Fibroblast of lung (primary cell): ENCODE data around the gene KLHL8. TPM values are rescaled to one million over a fixed set of nuclear protein-coding genes. Genes with fewer than 3 reads are reported as not detected.

ENCODE experiments used
- DNase-seq, 2 donors: peaks; one replicate each; pipeline versions ENCODE4 v3.0.0 to v3.0.0-alpha.2; 2010; ENCODE audit warnings: low read depth in 2 of 2
- H2AFZ ChIP-seq: 2 replicates; pipeline ENCODE4 v1.5.1; 2012; ENCODE audit warnings: low read length, control low read depth, inconsistent platforms
- H3K27ac ChIP-seq: 2 replicates; pipeline ENCODE4 v1.5.1; 2011; ENCODE audit warnings: low read length, control low read depth; ENCODE audit not compliant: insufficient read depth
- H3K27me3 ChIP-seq: 2 replicates; pipeline ENCODE4 v1.5.1; 2011; ENCODE audit warnings: mild to moderate bottlenecking, low read length; ENCODE audit not compliant: control insufficient read depth, insufficient read depth
- H3K36me3 ChIP-seq: 2 replicates; pipeline ENCODE4 v1.5.1; 2011; ENCODE audit warnings: low read length; ENCODE audit not compliant: control insufficient read depth, insufficient read depth
- H3K4me1 ChIP-seq: 2 replicates; pipeline ENCODE4 v1.5.1; 2011; ENCODE audit warnings: low read length; ENCODE audit not compliant: control insufficient read depth, insufficient read depth; ENCODE audit errors: extremely low read depth
- H3K4me2 ChIP-seq: 2 replicates; pipeline ENCODE4 v1.5.1; 2011; ENCODE audit warnings: low read length, control low read depth; ENCODE audit not compliant: insufficient read depth; ENCODE audit errors: extremely low read depth
- H3K4me3 ChIP-seq, 4 experiments: fragments of 200-600 bp in 1 of 4; sonication (generic) in 1 of 4; replicated peaks in 1 of 4; 2 replicates each; pipeline ENCODE4 v1.5.1; 2011 to 2016; ENCODE audit warnings: low read length in 4 of 4, low read depth in 3 of 4, mild to moderate bottlenecking in 3 of 4, control low read depth in 2 of 4, inconsistent platforms in 1 of 4, mixed read lengths in 1 of 4; ENCODE audit not compliant: insufficient read depth in 1 of 4; ENCODE audit errors: control extremely low read depth in 1 of 4
- H3K79me2 ChIP-seq: 2 replicates; pipeline ENCODE4 v1.5.1; 2012; ENCODE audit warnings: mild to moderate bottlenecking, low read length, inconsistent platforms; ENCODE audit not compliant: control insufficient read depth, insufficient read depth
- H3K9ac ChIP-seq: 2 replicates; pipeline ENCODE4 v1.5.1; 2011; ENCODE audit warnings: mild to moderate bottlenecking, low read length, control low read depth; ENCODE audit not compliant: insufficient read depth
- H3K9me3 ChIP-seq: 2 replicates; pipeline ENCODE4 v1.5.1; 2012; ENCODE audit warnings: low read depth, low read length; ENCODE audit not compliant: control insufficient read depth, insufficient read depth
- H4K20me1 ChIP-seq: 2 replicates; pipeline ENCODE4 v1.5.1; 2011; ENCODE audit warnings: low read length; ENCODE audit not compliant: control insufficient read depth, insufficient read depth; ENCODE audit errors: extremely low read depth
- EZH2 ChIP-seq: IDR thresholded peaks from 2 replicates; pipeline ENCODE4 v1.5.1; 2012; ENCODE audit warnings: low read length, control low read depth, mild to moderate bottlenecking; ENCODE audit errors: missing control alignments
- polyA plus RNA-seq, 2 donors: library from polyadenylated mRNA; depleted of rRNA in 1 of 2; stranded (reverse) in 1 of 2; unstranded in 1 of 2; fragments of >200 nt; gene quantifications; 2 replicates each; pipeline ENCODE4 v1.2.1, GENCODE V29; 2011 to 2012; ENCODE audit warnings: missing spikeins in 1 of 2
- total RNA-seq: library from RNA; depleted of rRNA; stranded (reverse); fragments of >200 nt; gene quantifications from 2 replicates; pipeline ENCODE4 v1.2.1, GENCODE V29; 2014
- TF ChIP-seq, protein P1 (sequence below), 2 donors: IDR thresholded peaks in 1 of 2; conservative IDR thresholded peaks in 1 of 2; 1 replicate in 1 of 2; 2 replicates in 1 of 2; pipeline ENCODE4 v1.5.1; 2011 to 2012; ENCODE audit warnings: low read length in 2 of 2, control low read depth in 1 of 2, inconsistent platforms in 1 of 2, low read depth in 1 of 2, mild to moderate bottlenecking in 1 of 2

Gene KLHL8
- total and polyA plus RNA-seq, 2 donors (not counting 1 experiment from before 2014, with no cell fraction given) = 8.8 to 15.7 TPM

- no peak for DNase-seq
- no peaks in the 10 kb centered on the region for H3K27me3 ChIP-seq
- H3K27ac ChIP-seq = no peak overlapping the region
- no peaks in the 10 kb centered on the region for H4K20me1 ChIP-seq
- no peaks in the 10 kb centered on the region for H3K36me3 ChIP-seq
- H3K9ac ChIP-seq = no peak overlapping the region
- no peaks in the 10 kb centered on the region for H3K9me3 ChIP-seq
- TF ChIP-seq, protein P1, sequence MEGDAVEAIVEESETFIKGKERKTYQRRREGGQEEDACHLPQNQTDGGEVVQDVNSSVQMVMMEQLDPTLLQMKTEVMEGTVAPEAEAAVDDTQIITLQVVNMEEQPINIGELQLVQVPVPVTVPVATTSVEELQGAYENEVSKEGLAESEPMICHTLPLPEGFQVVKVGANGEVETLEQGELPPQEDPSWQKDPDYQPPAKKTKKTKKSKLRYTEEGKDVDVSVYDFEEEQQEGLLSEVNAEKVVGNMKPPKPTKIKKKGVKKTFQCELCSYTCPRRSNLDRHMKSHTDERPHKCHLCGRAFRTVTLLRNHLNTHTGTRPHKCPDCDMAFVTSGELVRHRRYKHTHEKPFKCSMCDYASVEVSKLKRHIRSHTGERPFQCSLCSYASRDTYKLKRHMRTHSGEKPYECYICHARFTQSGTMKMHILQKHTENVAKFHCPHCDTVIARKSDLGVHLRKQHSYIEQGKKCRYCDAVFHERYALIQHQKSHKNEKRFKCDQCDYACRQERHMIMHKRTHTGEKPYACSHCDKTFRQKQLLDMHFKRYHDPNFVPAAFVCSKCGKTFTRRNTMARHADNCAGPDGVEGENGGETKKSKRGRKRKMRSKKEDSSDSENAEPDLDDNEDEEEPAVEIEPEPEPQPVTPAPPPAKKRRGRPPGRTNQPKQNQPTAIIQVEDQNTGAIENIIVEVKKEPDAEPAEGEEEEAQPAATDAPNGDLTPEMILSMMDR (conservative IDR thresholded peaks at IDR 0.05 in 1 of 2, IDR thresholded peaks at IDR 0.05 in 1 of 2; ENCODE audit: low read depth in 1 of 2, low read length in 2 of 2) = no peak
- TF ChIP-seq EZH2 = no peak
- H3K4me3 ChIP-seq = no peak overlapping the region
- H3K4me2 ChIP-seq = no peak overlapping the region
- no peaks in the 10 kb centered on the region for H3K79me2 ChIP-seq
- H3K4me1 ChIP-seq = no peaks in the 10 kb centered on the region
- no peak overlapping the region for H2AFZ ChIP-seq
Observed at GRCh38 chr4:87165892-87166291, 54.5 kb downstream of the KLHL8 start.

DNA sequence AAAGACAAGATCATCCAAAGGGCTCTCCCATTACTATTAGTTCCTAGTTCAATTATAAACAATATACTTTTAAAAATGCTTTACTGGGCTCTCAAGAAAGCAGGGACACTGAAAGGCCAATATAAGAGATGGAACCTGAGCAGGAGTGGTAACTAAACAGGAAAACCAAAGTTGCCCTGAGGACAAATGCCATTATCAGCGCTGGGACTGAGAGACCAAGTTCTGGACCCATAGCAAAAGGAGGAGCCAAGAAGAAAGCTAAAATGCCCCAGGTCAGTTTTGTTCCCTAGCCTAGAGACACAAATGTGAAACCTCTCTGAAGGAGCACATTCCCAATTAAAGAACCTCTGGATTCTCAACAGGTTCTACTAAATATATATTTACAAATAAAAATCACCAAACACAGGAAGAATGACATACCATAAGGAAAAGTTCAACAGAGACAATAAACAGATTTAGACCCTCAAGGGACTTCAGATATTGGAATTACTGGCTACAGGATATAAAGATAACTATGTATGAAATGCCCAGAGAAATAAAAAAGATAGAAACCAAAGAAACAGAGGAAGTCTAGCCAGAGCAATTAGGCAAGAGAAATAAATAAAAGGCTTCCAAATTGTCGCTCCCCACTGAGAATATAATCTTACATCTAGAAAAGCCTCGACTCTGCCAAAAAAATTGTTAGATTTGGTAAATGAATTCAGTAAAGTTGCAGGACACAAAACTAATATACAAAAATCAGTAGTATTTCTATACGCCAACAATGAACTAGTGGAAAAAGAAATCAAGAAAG lies 67.1 kb downstream of the KLHL8 start:
- Histone ChIP-seq H3K27ac (no peak overlapping the region), H3K4me3 (no peak overlapping the region), H3K36me3 (no peaks in the 10 kb centered on the region), H4K20me1 (no peaks in the 10 kb centered on the region), H3K79me2 (no peaks in the 10 kb centered on the region), H3K9me3 (no peaks in the 10 kb centered on the region), H3K4me2 (no peak overlapping the region), H2AFZ (no peak overlapping the region), H3K27me3 (no peaks in the 10 kb centered on the region), H3K9ac (no peak overlapping the region), H3K4me1 (no peaks in the 10 kb centered on the region)
- DNase-seq = no peak
- no peak for TF ChIP-seq EZH2
- TF ChIP-seq, protein P1 (conservative IDR thresholded peaks at IDR 0.05 in 1 of 2, IDR thresholded peaks at IDR 0.05 in 1 of 2; ENCODE audit: low read depth in 1 of 2, low read length in 2 of 2) = no peak

DNA sequence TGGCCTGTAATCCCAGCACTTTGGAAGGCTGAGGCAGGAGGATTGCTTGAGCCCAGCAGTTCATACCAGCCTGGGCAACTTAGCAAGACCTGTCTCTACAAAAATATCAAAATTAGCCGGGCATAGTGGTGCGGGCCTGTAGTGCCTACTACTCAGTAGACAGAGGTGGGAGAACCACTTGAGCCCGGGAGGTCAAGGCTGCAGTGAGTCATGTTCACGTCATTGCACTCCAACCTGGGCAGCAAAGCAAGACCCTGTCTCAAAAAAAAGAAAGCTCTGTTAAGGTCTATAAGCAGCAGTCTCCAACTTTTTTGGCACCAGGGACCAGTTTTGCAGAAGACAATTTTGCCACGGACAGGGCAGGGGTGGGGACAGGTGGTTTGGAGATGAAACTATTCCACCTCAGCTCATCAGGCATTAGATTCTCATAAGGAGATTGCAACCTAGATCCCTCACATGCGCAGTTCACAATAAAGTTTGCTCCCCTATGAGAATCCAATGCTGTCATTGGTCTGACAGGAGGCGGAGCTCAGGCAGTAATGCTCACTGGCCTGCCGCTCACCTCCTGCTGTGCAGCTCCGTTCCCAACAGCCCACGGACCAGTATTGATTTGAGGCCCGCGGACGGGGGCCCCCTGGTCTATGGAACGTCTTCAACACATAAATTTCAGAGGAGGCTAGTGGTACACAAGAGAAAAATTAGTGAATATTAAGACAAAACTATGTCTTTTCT lies 67.9 kb downstream of the KLHL8 start:
- H3K9me3 ChIP-seq = no peaks in the 10 kb centered on the region
- no peaks in the 10 kb centered on the region for H4K20me1 ChIP-seq
- no peak overlapping the region for H3K4me3 ChIP-seq
- H3K4me2 ChIP-seq = no peak overlapping the region
- H2AFZ ChIP-seq = no peak overlapping the region
- no peaks in the 10 kb centered on the region for H3K27me3 ChIP-seq
- H3K36me3 ChIP-seq = no peaks in the 10 kb centered on the region
- no peaks in the 10 kb centered on the region for H3K79me2 ChIP-seq
- no peaks in the 10 kb centered on the region for H3K4me1 ChIP-seq
- no peak overlapping the region for H3K9ac ChIP-seq
- DNase-seq = peak in 1 of 2 donors; percentile 13
- no peak overlapping the region for H3K27ac ChIP-seq
- no peak for TF ChIP-seq EZH2
- TF ChIP-seq, protein P1 (conservative IDR thresholded peaks at IDR 0.05 in 1 of 2, IDR thresholded peaks at IDR 0.05 in 1 of 2; ENCODE audit: low read depth in 1 of 2, low read length in 2 of 2) = no peak
